AG09319 (cell line): ENCODE data around the gene ARHGAP10.

Source experiments
- DNase-seq: peaks from one replicate; pipeline ENCODE4 v3.0.0-alpha.2; 2010; ENCODE audit warnings: low read depth; ENCODE audit errors: extremely low read depth
- TF ChIP-seq, protein P1 (sequence below): IDR thresholded peaks from 2 replicates; pipeline ENCODE4 v1.5.1; 2011; ENCODE audit warnings: low read depth, mild to moderate bottlenecking, inconsistent platforms, low read length, moderate library complexity

ARHGAP10 gene

DNA sequence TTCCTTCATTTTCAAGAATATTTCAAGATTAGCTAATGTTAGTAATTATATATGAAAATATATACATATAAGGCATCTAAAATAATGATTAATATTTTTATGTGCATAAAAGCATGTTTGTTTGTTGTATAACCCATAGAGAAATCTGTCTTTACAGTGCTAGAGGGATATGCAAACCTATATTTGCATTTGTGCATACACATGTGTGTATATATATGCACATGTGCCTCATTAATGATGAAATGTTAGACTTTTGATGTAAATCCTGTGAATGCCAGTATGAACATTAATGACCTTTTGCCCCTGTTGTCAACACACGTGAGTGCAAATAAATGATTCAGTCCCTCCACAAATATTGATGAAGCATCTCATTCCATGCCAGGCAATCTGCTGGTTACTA, 197.9 kb downstream of the ARHGAP10 start:
- no peak for DNase-seq
- TF ChIP-seq, protein P1, sequence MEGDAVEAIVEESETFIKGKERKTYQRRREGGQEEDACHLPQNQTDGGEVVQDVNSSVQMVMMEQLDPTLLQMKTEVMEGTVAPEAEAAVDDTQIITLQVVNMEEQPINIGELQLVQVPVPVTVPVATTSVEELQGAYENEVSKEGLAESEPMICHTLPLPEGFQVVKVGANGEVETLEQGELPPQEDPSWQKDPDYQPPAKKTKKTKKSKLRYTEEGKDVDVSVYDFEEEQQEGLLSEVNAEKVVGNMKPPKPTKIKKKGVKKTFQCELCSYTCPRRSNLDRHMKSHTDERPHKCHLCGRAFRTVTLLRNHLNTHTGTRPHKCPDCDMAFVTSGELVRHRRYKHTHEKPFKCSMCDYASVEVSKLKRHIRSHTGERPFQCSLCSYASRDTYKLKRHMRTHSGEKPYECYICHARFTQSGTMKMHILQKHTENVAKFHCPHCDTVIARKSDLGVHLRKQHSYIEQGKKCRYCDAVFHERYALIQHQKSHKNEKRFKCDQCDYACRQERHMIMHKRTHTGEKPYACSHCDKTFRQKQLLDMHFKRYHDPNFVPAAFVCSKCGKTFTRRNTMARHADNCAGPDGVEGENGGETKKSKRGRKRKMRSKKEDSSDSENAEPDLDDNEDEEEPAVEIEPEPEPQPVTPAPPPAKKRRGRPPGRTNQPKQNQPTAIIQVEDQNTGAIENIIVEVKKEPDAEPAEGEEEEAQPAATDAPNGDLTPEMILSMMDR: no peak

DNA sequence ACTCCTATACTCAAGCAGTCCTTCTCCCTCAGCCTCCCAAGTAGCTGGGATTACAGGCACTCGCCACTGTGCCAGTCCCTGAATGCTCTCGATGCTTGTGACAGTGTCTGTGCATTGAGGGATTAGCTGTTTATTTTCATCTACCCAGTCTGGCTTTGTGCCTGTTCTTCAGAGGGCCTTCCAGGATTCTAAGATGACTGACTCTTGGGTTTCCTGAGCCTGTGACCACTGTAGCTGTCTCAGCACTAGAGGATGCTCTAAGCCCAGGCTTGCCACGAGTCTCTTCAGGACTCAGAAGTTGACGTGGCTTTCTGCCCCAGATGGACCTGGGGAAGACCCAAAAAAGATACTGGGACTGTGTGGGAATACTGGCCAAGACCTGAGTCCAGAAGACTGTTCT, 201.4 kb downstream of the ARHGAP10 start:
- no peak for DNase-seq
- TF ChIP-seq, protein P1: peak; percentile 10

DNA sequence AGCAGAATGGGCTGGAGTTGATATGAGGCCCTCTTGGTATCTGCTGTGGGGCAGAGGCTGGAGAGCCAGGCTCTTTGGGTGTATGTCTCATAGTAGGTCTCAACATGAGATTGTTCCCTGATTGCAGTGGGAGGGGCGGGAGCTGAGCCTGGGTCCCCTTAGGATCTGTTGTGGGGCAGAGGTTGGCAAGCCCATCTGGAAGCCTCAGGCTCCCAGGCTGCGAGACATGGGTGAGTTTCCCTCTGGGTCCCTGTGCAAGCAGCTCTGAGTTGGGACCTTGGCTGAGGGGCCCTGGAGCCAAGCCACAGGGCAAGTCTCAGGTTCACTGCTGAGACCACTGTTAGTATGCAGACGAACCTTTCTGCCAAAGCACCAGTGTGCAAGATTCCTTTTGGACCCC, 201.9 kb downstream of the ARHGAP10 start:
- TF ChIP-seq, protein P1: no peak
- no peak for DNase-seq

DNA sequence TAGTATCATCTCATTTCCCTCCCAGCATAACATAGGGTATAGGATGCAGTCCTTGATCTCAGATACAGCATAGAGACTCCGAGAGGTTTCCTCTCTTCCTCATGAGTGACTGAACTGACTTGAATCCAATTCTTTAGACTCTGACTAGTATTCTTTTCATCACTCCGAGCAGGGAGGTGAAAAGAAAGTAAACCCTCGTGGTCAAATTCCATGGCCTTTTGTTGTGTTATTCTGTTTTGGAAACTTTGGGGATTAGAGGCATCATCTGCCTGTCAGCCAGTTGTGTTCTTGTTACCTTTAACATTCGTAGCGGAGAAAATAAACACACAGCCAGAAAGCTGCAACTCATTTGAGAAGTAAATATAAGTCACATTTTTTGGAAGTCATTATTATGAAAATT, 206.6 kb downstream of the ARHGAP10 start:
- TF ChIP-seq, protein P1: no peak

DNA sequence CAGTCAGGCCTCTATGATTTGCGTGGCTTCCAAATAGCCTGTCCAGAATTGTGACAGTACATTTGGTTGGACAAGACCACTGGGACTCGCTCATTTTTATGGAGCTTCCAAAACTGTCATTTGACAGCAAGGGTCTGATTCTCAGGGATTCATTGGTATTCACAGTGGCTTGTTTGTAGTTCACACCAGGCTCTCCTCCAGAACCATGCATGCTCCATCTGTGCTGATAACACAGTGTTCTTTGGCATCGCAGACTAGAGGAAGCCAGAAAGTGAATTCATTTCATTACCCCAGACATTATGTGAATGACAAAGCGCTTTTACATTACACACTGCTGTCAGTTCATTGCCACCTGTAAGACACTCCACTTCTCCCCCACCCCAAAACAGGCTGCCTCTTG, 208.3 kb downstream of the ARHGAP10 start:
- TF ChIP-seq, protein P1: no peak
- no peak for DNase-seq

More for the DNA sequence above, 206.6 kb downstream of the ARHGAP10 start:
- DNase-seq: no peak

DNA sequence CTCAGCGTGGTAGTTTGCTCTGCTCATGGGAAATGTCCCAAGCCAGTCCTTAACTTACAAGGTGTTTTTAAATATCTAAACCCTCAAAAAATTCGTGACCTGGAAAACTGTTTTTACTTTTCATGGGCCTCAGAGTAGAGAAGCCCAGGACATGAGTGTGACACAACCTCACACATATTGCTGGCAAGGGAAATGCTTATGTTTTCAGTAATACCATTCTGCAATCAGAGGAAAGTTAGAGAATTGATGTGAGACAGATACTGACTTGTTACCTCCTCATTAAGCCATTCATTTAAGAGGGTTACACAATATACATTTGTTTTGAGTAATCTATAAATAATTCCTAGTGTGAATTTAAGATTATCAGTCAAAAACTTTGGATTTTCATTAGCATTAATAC, 209.5 kb downstream of the ARHGAP10 start:
- TF ChIP-seq, protein P1: no peak

DNA sequence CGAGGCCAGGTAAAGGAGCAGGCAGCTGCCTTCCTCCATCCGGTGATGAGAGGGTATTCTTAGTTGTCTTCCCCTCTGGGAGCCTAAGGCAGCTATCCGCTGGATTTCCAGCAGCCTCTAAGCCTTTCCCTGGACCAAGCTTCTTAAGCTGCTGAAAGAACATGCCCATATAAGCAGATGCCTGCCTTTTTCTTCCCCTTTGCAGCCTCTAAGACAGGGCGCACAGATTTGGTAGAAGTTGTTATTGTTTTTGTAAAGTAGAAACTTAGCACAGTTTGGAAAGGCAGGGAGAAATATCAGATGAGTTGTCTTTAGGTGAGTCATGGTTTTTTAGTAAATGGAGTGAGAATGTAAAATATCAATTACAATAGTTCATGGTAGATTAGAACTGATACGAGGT, 210.8 kb downstream of the ARHGAP10 start:
- TF ChIP-seq, protein P1: no peak
- no peak for DNase-seq

More for the DNA sequence above, 209.5 kb downstream of the ARHGAP10 start:
- DNase-seq: no peak
